GM15510 (cell line): ENCODE results near the gene CSTF2T.

Experiments
- POLR2A ChIP-seq: IDR thresholded peaks from 3 replicates; pipeline ENCODE4 v1.6.1; 2011; ENCODE audit warnings: borderline replicate concordance; ENCODE audit not compliant: insufficient read length; ENCODE audit errors: extremely low read depth

CSTF2T gene

GRCh38 chr10:51675088-51675487 is 24.3 kb downstream of the CSTF2T start:
- no peak for TF ChIP-seq POLR2A

- TF ChIP-seq POLR2A, result no peak
Measured at GRCh38 chr10:51672039-51672535, 27.3 kb downstream of the CSTF2T start.

- no peak for TF ChIP-seq POLR2A
Measured at GRCh38 chr10:51669041-51669440, 30.4 kb downstream of the CSTF2T start.

GRCh38 chr10:51668336-51668689 is 31.1 kb downstream of the CSTF2T start:
- no peak for TF ChIP-seq POLR2A

- no peak for TF ChIP-seq POLR2A
Measured at GRCh38 chr10:51667678-51668335, 31.6 kb downstream of the CSTF2T start.

- no peak for TF ChIP-seq POLR2A
Measured at GRCh38 chr10:51666456-51666855, 32.9 kb downstream of the CSTF2T start.

GRCh38 chr10:51663086-51663485 is 36.3 kb downstream of the CSTF2T start:
- TF ChIP-seq POLR2A, result no peak

GRCh38 chr10:51659344-51659743 is 40.1 kb downstream of the CSTF2T start:
- TF ChIP-seq POLR2A, result no peak

- no peak for TF ChIP-seq POLR2A
Measured at GRCh38 chr10:51658000-51658399, 41.4 kb downstream of the CSTF2T start.

- no peak for TF ChIP-seq POLR2A
Measured at GRCh38 chr10:51656503-51656902, 42.9 kb downstream of the CSTF2T start.

GRCh38 chr10:51654918-51655317 is 44.5 kb downstream of the CSTF2T start:
- TF ChIP-seq POLR2A, result no peak

GRCh38 chr10:51653025-51653424 is 46.4 kb downstream of the CSTF2T start:
- no peak for TF ChIP-seq POLR2A

- TF ChIP-seq POLR2A, result no peak
Measured at GRCh38 chr10:51651063-51651462, 48.3 kb downstream of the CSTF2T start.

- no peak for TF ChIP-seq POLR2A
Measured at GRCh38 chr10:51649064-51649463, 50.3 kb downstream of the CSTF2T start.
